Right atrium auricular region (tissue), 2 donors: ENCODE results near the gene CACYBP. TPM values are rescaled to one million over a fixed set of nuclear protein-coding genes. Genes with fewer than 3 reads are reported as not detected.

Experiments used
- DNase-seq: peaks from one replicate; pipeline ENCODE4 v3.0.0-alpha.2; 2019; ENCODE audit warnings: low spot score
- H3K27ac ChIP-seq, 2 donors: fragments of 200-600 bp; sonication (generic); 1 replicate in 1 of 2; 2 replicates in 1 of 2; pipeline ENCODE4 v1.5.1; 2016 to 2019
- H3K27me3 ChIP-seq, 2 donors: fragments of 200-600 bp; sonication (generic); one replicate each; pipeline versions ENCODE4 v1.5.1 to v1.6.0; 2017 to 2019
- H3K36me3 ChIP-seq: fragments of 200-600 bp; sonication (generic); one replicate; pipeline ENCODE4 v1.5.1; 2016
- H3K4me1 ChIP-seq, 2 donors: fragments of 200-600 bp; sonication (generic); one replicate each; pipeline versions ENCODE4 v1.5.1 to v1.6.0; 2017 to 2019
- H3K4me3 ChIP-seq, 2 donors: fragments of 200-600 bp; sonication (generic); 1 replicate in 1 of 2; 2 replicates in 1 of 2; pipeline ENCODE4 v1.5.1; 2017 to 2019; ENCODE audit warnings: mild to moderate bottlenecking in 1 of 2, moderate library complexity in 1 of 2
- H3K9me3 ChIP-seq, 2 donors: fragments of 200-600 bp; sonication (generic); one replicate each; pipeline ENCODE4 v1.5.1; 2019
- total RNA-seq, 2 donors: library from RNA; depleted of rRNA; stranded (reverse); fragments of >200 nt; gene quantifications; one replicate each; pipeline ENCODE4 v1.1.0, GENCODE V29; 2016
- TF ChIP-seq, protein P1 (sequence below), 2 donors: fragments of 200-600 bp; sonication (generic); IDR thresholded peaks; one replicate each; pipeline ENCODE4 v1.5.1; 2019; ENCODE audit warnings: antibody characterized with exemption in 2 of 2

CACYBP gene
- total RNA-seq, 2 donors from 2014 or later, result 40.5 to 59.7 TPM

DNA sequence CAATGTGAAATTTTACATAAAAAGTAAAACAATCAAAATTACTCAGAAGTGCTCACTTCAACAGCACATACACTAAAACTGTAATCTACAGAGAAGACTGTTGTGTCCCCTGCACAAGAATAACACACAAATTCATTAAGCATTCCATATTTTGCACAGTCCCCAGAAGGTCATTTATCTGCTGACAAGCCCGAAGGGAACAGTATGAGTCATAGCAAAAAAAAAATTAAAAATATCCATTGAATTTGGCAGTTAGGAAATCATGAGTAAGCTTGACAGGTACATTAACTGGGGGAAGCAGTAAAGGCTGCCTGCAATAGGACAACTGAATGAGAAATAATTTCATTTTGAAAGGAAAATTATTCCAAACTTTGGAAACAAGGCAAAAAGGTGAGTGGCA lies 3.3 kb upstream of the CACYBP start:
- Histone ChIP-seq H3K4me3 (no peak overlapping the region), H3K9me3 (no peaks in the 10 kb centered on the region), H3K27me3 (no peaks in the 10 kb centered on the region), H3K4me1 (peaks cover 0 to 11% of the 10 kb centered on the region in 2 donors), H3K27ac (no peak overlapping the region), H3K36me3 (no peaks in the 10 kb centered on the region)
- TF ChIP-seq, protein P1, sequence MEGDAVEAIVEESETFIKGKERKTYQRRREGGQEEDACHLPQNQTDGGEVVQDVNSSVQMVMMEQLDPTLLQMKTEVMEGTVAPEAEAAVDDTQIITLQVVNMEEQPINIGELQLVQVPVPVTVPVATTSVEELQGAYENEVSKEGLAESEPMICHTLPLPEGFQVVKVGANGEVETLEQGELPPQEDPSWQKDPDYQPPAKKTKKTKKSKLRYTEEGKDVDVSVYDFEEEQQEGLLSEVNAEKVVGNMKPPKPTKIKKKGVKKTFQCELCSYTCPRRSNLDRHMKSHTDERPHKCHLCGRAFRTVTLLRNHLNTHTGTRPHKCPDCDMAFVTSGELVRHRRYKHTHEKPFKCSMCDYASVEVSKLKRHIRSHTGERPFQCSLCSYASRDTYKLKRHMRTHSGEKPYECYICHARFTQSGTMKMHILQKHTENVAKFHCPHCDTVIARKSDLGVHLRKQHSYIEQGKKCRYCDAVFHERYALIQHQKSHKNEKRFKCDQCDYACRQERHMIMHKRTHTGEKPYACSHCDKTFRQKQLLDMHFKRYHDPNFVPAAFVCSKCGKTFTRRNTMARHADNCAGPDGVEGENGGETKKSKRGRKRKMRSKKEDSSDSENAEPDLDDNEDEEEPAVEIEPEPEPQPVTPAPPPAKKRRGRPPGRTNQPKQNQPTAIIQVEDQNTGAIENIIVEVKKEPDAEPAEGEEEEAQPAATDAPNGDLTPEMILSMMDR (IDR thresholded peaks at IDR 0.05), result no peak
- no peak for DNase-seq

DNA sequence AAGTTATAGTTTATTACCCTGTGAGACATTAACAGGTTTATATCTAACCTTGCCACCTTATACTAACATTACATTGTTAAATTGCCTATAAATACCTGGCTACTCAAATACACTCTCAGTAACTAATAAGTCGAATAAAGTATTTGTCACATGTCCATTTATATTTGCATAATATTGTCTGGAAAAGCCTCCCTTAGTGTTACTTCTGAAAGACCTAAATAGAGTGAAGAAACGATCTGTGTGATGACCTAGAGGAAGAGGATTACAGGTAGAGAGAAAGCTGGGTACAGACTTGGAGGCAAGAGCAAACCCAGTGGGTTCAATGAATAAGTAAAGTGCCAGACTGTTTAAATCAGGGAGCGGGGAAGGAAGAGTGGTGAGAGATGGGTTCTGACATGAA lies 2.7 kb upstream of the CACYBP start:
- no peak for DNase-seq
- TF ChIP-seq, protein P1 (IDR thresholded peaks at IDR 0.05), result no peak
- H3K9me3 ChIP-seq, result no peaks in the 10 kb centered on the region
- H3K27ac ChIP-seq, result no peak overlapping the region
- no peaks in the 10 kb centered on the region for H3K27me3 ChIP-seq
- H3K4me3 ChIP-seq, result no peak overlapping the region
- H3K4me1 ChIP-seq, result peaks cover 0 to 15% of the 10 kb centered on the region in 2 donors
- H3K36me3 ChIP-seq, result no peaks in the 10 kb centered on the region

GRCh38 chr1:174998569-174999215 lies 1.1 kb upstream of the CACYBP start:
- TF ChIP-seq, protein P1 (IDR thresholded peaks at IDR 0.05), result peak; percentile 76 to 81
- no peak for DNase-seq
- peak overlapping the region; percentile 82 to 85 for H3K4me3 ChIP-seq
- peak overlapping the region; percentile 94 to 96 for H3K27ac ChIP-seq
- peaks cover 0 to 26% of the 10 kb centered on the region in 2 donors for H3K4me1 ChIP-seq
- H3K27me3 ChIP-seq, result no peaks in the 10 kb centered on the region
- no peaks in the 10 kb centered on the region for H3K36me3 ChIP-seq
- H3K9me3 ChIP-seq, result no peaks in the 10 kb centered on the region

DNA sequence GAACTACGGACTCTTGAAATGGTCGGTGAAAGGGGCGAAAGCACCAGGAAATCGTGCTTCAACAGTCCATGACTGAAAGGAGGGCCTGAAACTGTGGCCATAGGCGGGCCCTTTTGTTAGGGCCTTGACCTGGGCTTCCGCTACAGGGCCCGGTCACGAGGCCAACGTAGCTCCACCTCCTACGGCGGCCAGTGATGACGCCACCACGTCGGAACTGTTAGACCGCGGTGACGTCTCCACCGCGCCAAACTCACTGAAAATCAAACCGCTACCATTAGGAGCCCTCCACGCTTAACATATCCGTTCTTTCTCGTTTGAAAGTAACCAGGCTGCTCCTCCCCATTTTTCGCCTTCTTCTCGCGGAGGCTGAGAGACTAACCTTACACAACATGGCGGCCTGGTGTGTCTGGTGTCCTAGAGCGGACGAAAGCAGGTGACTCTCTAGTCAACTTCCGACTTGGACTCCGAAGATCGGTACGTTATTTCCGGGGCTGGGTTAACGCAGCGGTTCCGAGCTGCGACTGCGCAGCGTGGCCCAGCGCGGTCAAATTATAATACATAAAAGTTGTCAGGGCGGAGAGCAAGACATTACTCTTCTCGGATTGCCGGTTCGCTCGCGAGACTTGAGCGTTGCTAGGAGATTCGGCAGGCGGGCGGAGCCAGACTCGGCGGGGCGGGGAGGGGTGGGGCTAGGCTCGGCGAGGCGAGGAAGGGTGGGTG lies 371 bp upstream of the CACYBP start:
- Histone ChIP-seq H3K27ac (peak overlapping the region; percentile 94 to 96), H3K4me1 (peaks cover 0 to 26% of the 10 kb centered on the region in 2 donors), H3K9me3 (no peaks in the 10 kb centered on the region), H3K36me3 (no peaks in the 10 kb centered on the region), H3K4me3 (peak overlapping the region; percentile 82 to 85), H3K27me3 (no peaks in the 10 kb centered on the region)
- TF ChIP-seq, protein P1 (IDR thresholded peaks at IDR 0.05), result no peak
- DNase-seq, result peak; percentile 99

- Histone ChIP-seq H3K27me3 (no peaks in the 10 kb centered on the region), H3K9me3 (no peaks in the 10 kb centered on the region), H3K4me1 (peaks cover 0 to 26% of the 10 kb centered on the region in 2 donors), H3K27ac (peak overlapping the region; percentile 94 to 96), H3K36me3 (no peaks in the 10 kb centered on the region), H3K4me3 (peak overlapping the region; percentile 82 to 85)
- DNase-seq, result no peak
- TF ChIP-seq, protein P1 (IDR thresholded peaks at IDR 0.05), result no peak
Observed at GRCh38 chr1:175000697-175001187, 995 bp downstream of the CACYBP start.
